ENCODE measurements around the gene MAP2K2. TPM values are rescaled to one million over a fixed set of nuclear protein-coding genes. Genes with fewer than 3 reads are reported as not detected.

The MAP2K2 gene
- total RNA-seq: 221 and 233 TPM in 2 replicates

DNA sequence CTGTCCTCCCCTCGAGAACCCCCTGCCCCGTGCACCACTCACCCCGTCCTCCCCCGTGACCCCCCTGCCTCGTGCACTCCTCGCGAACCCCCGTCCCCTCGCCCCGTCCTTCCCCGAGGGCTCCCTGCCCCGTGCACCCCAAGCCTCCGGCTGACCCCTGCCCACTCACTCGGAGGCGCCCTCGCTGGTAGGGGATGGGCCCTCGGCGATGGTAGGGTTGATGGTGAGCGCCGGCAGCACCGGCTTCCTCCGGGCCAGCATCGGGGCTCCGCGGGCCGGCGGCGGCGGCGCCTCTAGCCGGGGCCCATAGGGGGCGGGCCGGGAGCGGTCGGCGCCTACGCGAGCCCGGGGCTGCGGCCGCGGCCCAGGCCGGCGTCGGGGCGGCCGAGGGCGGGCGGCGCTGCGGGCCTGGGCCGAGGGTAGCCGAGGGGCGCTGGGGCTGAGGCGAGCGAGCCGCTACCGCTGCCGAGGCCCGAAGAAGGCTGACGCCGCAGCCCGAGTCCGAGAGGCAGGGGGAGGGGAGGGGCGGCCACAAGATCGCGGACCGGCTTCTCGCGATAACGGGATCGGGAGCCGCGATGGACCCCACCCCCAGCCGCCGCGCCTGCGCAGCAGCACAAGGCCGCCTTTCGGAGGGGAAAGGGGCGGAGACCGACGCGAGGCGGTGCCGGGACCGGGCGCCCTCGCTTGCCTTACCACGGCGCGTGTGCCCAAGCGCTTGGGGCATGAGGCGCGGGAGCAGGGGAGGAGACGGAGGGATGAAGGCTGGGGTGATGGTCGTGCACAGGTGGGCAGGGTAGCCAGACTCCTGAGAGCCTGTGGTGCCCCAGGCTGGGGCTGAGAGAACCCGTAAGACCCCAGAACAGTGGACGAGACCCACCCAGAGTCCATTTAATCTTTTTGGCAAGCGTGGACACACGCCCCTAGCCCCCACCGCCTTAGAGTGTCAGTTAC is at the start of gene MAP2K2:
Gene MAP2K2, minus strand, starts transcription at position 508 of the 954 bp plus-strand sequence. Its CDS starts 247 bp downstream, at position 261.
- H3K4me2 ChIP-seq (ENCODE audit: insufficient read depth, low read length): peak within 1 kb of the TSS; percentile 97
- no peaks in the 10 kb centered on the region for H3K27me3 ChIP-seq (ENCODE audit: insufficient read depth, low read length)
- no peaks in the 10 kb centered on the region for H3K9me3 ChIP-seq (ENCODE audit: low read depth, low read length)
- peaks cover 42% of the 10 kb centered on the region for H3K79me2 ChIP-seq (ENCODE audit: insufficient read depth, low read length)
- peaks cover 12% of the 10 kb centered on the region for H3K36me3 ChIP-seq (ENCODE audit: insufficient read depth, low read length)
- H4K20me1 ChIP-seq (ENCODE audit: insufficient read depth, low read length): peaks cover 31% of the 10 kb centered on the region
- H3K4me1 ChIP-seq (ENCODE audit: insufficient read depth, low read length): peaks cover 22% of the 10 kb centered on the region
- TF ChIP-seq, protein P1, sequence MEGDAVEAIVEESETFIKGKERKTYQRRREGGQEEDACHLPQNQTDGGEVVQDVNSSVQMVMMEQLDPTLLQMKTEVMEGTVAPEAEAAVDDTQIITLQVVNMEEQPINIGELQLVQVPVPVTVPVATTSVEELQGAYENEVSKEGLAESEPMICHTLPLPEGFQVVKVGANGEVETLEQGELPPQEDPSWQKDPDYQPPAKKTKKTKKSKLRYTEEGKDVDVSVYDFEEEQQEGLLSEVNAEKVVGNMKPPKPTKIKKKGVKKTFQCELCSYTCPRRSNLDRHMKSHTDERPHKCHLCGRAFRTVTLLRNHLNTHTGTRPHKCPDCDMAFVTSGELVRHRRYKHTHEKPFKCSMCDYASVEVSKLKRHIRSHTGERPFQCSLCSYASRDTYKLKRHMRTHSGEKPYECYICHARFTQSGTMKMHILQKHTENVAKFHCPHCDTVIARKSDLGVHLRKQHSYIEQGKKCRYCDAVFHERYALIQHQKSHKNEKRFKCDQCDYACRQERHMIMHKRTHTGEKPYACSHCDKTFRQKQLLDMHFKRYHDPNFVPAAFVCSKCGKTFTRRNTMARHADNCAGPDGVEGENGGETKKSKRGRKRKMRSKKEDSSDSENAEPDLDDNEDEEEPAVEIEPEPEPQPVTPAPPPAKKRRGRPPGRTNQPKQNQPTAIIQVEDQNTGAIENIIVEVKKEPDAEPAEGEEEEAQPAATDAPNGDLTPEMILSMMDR (IDR thresholded peaks at IDR 0.05; ENCODE audit: extremely low read depth, low read depth, low read length): no peak
- peak within 1 kb of the TSS; percentile 97 for H2AFZ ChIP-seq (ENCODE audit: low read length)
- peak within 1 kb of the TSS; percentile 70 for H3K4me3 ChIP-seq (ENCODE audit: insufficient read depth, low read length)
- H3K27ac ChIP-seq (ENCODE audit: low read depth, low read length): peak within 1 kb of the TSS; percentile 61
- DNase-seq (ENCODE audit: insufficient read length, low spot score, missing footprints): peak; percentile 99

DNA sequence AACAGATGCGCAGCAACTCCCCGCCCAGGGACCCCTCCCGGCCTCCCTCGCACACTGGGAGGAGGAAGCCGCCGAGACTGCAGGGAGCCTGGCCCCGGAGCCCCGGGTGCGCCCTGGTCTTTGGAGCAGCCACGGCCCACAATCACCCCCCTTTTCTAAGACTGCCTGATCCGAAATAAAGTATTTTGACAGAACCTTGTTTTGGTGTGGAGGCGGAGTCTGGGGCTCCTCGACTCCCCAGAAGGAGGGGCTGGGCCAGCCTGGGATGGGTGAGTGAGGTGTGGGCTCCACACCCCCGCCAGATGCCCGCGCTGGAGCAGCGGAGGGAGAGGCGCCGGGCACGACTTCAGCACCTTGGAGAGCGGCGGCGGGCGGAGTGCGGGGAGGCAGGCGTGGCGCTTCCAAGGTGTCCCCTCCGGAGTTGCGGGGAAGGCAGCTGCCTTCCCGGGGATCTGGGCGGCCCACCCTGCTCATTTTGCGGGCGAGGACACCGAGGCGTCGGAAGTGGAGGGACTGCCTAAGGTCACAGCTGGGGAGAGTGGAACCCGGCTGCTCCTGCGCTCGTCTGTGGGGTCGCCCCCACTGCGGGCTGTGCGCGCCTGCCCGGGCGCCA is 49.0 kb upstream of the MAP2K2 start:
- Histone ChIP-seq H3K9me3 (ENCODE audit: low read depth, low read length) (no peaks in the 10 kb centered on the region), H3K4me1 (ENCODE audit: insufficient read depth, low read length) (no peaks in the 10 kb centered on the region), H3K27me3 (ENCODE audit: insufficient read depth, low read length) (peaks cover 2% of the 10 kb centered on the region), H4K20me1 (ENCODE audit: insufficient read depth, low read length) (peaks cover 3% of the 10 kb centered on the region), H3K4me2 (ENCODE audit: insufficient read depth, low read length) (no peak overlapping the region), H3K36me3 (ENCODE audit: insufficient read depth, low read length) (no peaks in the 10 kb centered on the region), H3K79me2 (ENCODE audit: insufficient read depth, low read length) (no peaks in the 10 kb centered on the region), H2AFZ (ENCODE audit: low read length) (no peak overlapping the region), H3K27ac (ENCODE audit: low read depth, low read length) (no peak overlapping the region), H3K4me3 (ENCODE audit: insufficient read depth, low read length) (no peak overlapping the region)
- peak; percentile 93 for DNase-seq (ENCODE audit: insufficient read length, low spot score, missing footprints)
- TF ChIP-seq, protein P1 (IDR thresholded peaks at IDR 0.05; ENCODE audit: extremely low read depth, low read depth, low read length): no peak

DNA sequence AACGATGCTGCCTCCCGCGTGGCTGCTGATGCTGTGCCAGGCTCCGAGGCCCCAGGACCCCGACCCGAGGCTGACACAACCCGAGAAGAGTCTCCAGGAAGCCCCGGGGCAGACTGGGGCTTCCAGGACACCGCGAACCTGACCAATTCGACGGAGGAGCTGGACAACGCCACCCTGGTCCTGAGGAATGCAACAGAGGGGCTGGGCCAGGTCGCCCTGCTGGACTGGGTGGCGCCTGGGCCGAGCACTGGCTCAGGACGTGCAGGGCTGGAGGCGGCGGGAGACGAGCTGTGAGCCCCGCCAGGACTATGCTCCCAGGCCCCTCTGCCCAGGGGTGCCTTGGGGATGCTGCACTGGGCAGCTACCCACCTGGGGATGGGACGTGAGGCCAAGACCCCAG is 47.8 kb upstream of the MAP2K2 start:
- H4K20me1 ChIP-seq (ENCODE audit: insufficient read depth, low read length): peaks cover 3% of the 10 kb centered on the region
- DNase-seq (ENCODE audit: insufficient read length, low spot score, missing footprints): peak; percentile 38
- H3K4me2 ChIP-seq (ENCODE audit: insufficient read depth, low read length): no peak overlapping the region
- peaks cover 2% of the 10 kb centered on the region for H3K27me3 ChIP-seq (ENCODE audit: insufficient read depth, low read length)
- H3K4me1 ChIP-seq (ENCODE audit: insufficient read depth, low read length): no peaks in the 10 kb centered on the region
- no peak overlapping the region for H2AFZ ChIP-seq (ENCODE audit: low read length)
- H3K79me2 ChIP-seq (ENCODE audit: insufficient read depth, low read length): no peaks in the 10 kb centered on the region
- no peaks in the 10 kb centered on the region for H3K9me3 ChIP-seq (ENCODE audit: low read depth, low read length)
- H3K36me3 ChIP-seq (ENCODE audit: insufficient read depth, low read length): no peaks in the 10 kb centered on the region
- no peak overlapping the region for H3K4me3 ChIP-seq (ENCODE audit: insufficient read depth, low read length)
- TF ChIP-seq, protein P1 (IDR thresholded peaks at IDR 0.05; ENCODE audit: extremely low read depth, low read depth, low read length): no peak
- H3K27ac ChIP-seq (ENCODE audit: low read depth, low read length): no peak overlapping the region

DNA sequence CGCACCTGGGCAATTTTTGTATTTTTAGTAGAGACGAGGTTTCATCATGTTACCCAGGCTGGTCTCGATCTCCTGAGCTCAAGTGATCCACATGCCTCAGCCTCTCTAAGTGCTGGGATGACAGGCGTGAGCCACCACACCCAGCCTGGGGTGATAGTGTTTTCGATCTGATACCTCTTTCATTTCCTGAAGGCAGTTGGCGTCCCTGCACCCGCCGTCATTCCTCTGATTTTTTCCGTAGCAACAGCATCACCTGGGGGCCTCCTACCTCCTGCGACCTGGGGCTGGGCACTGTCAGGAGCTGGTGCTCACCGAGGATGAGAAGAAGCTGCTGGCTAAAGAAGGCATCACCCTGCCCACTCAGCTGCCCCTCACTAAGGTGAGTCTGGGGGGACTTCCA is 40.3 kb upstream of the MAP2K2 start:
- no peaks in the 10 kb centered on the region for H3K79me2 ChIP-seq (ENCODE audit: insufficient read depth, low read length)
- TF ChIP-seq, protein P1 (IDR thresholded peaks at IDR 0.05; ENCODE audit: extremely low read depth, low read depth, low read length): no peak
- H3K36me3 ChIP-seq (ENCODE audit: insufficient read depth, low read length): no peaks in the 10 kb centered on the region
- peaks cover 5% of the 10 kb centered on the region for H3K27me3 ChIP-seq (ENCODE audit: insufficient read depth, low read length)
- H3K4me3 ChIP-seq (ENCODE audit: insufficient read depth, low read length): no peak overlapping the region
- peak; percentile 42 for DNase-seq (ENCODE audit: insufficient read length, low spot score, missing footprints)
- H2AFZ ChIP-seq (ENCODE audit: low read length): no peak overlapping the region
- H3K27ac ChIP-seq (ENCODE audit: low read depth, low read length): no peak overlapping the region
- H4K20me1 ChIP-seq (ENCODE audit: insufficient read depth, low read length): no peaks in the 10 kb centered on the region
- H3K4me2 ChIP-seq (ENCODE audit: insufficient read depth, low read length): no peak overlapping the region
- no peaks in the 10 kb centered on the region for H3K9me3 ChIP-seq (ENCODE audit: low read depth, low read length)
- H3K4me1 ChIP-seq (ENCODE audit: insufficient read depth, low read length): no peaks in the 10 kb centered on the region

Data from osteoblast (primary cell).